ENCODE results near the gene PPM1B. TPM values are rescaled to one million over a fixed set of nuclear protein-coding genes. Genes with fewer than 3 reads are reported as not detected.

The PPM1B gene
- total RNA-seq, 2 donors from 2014 or later = 69.9 to 99.3 TPM

DNA sequence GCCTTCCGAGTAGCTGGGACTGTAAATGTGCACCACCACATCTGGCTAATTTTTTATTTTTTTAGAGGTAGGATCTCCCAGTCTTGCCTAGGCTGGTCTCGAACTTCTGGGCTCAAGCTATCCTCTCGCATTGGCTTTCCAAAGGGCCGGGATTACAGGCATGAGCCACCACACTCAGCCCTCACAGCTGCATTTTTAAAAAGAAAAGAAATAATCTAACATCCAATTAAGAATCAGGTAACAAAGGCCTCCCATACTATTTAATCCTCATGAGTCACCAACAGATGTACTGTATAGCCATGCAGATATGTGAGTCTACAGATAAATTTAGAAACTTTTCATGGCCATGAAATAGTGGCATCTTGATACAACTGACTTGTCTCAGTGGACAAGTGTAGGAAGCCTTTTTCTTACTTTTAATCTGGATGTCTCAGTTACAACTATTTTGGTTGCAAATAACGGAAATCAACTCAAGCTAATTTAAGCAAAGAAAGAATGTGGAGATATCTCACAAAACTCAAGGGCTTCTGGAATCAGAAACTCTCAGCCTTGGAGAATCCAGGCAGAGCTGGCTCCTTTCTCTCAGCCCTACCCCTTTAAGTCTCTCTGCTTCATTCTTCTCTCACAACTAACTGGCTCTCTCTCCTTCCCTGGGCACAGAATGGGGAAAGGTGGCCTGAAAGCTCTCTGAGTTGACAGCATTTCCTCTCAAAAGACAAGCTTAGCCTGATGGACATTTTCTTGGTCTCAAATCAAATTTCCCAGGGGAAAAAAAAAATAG is 12.8 kb upstream of the PPM1B start:
- H3K4me3 ChIP-seq = no peak overlapping the region
- H3K36me3 ChIP-seq = no peaks in the 10 kb centered on the region
- H3K27ac ChIP-seq = peak overlapping the region in 1 of 2 donors; percentile 40
- no peak for DNase-seq (ENCODE audit: low spot score)
- no peak for ATAC-seq (ENCODE audit: insufficient number of reproducible peaks, low FRiP score, low read depth)
- H3K27me3 ChIP-seq (replicated peaks; ENCODE audit: insufficient read depth) = no peaks in the 10 kb centered on the region
- no peaks in the 10 kb centered on the region for H3K4me1 ChIP-seq (ENCODE audit: control insufficient read depth in 1 of 2, low read depth in 2 of 2)
- H3K9me3 ChIP-seq = no peaks in the 10 kb centered on the region
- TF ChIP-seq, protein P1, sequence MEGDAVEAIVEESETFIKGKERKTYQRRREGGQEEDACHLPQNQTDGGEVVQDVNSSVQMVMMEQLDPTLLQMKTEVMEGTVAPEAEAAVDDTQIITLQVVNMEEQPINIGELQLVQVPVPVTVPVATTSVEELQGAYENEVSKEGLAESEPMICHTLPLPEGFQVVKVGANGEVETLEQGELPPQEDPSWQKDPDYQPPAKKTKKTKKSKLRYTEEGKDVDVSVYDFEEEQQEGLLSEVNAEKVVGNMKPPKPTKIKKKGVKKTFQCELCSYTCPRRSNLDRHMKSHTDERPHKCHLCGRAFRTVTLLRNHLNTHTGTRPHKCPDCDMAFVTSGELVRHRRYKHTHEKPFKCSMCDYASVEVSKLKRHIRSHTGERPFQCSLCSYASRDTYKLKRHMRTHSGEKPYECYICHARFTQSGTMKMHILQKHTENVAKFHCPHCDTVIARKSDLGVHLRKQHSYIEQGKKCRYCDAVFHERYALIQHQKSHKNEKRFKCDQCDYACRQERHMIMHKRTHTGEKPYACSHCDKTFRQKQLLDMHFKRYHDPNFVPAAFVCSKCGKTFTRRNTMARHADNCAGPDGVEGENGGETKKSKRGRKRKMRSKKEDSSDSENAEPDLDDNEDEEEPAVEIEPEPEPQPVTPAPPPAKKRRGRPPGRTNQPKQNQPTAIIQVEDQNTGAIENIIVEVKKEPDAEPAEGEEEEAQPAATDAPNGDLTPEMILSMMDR (IDR thresholded peaks at IDR 0.05) = no peak

DNA sequence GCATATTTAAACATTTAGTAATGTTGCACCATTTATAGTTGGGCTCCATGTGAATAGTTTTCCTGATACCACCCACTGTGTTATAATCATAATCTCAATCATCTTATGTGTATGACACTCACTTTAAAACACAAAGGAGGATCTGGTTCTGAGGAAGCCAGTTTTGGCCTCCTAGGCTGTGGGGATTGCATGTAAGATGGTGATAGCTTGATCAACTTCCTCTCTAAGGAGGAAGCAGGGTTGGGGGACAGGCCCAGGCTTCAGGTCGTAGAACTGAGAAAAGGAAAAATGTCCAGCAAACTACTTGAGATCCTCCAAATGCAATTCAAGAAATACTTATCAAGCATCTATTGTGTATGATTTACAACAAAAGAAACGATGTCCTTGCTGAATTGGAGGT is 4.9 kb upstream of the PPM1B start:
- Histone ChIP-seq H3K9me3 (no peaks in the 10 kb centered on the region), H3K4me1 (ENCODE audit: control insufficient read depth in 1 of 2, low read depth in 2 of 2) (peaks cover 0 to 4% of the 10 kb centered on the region in 2 donors), H3K27ac (no peak overlapping the region), H3K27me3 (replicated peaks; ENCODE audit: insufficient read depth) (no peaks in the 10 kb centered on the region), H3K36me3 (no peaks in the 10 kb centered on the region), H3K4me3 (no peak overlapping the region)
- TF ChIP-seq, protein P1 (IDR thresholded peaks at IDR 0.05) = no peak
- ATAC-seq (ENCODE audit: insufficient number of reproducible peaks, low FRiP score, low read depth) (no peak), DNase-seq (ENCODE audit: low spot score) (no peak)

DNA sequence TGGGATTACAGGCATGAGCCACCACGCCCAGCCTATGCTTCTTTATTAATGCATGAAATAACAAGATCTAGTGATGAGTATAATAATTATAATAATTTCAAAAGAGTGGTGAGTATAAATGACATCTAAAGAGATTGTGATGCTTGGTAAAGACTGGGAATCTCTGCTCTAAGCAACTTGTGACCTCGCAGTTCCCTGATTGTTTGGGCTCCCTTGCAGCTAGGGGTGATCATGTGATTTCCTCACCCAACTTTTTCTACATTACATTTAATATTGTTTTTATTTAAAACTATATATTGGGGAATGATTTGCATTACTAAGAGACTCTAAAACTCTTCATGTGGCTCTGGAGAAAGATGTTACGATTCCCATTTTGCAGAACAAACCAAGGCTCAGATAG is 4.1 kb upstream of the PPM1B start:
- TF ChIP-seq, protein P1 (IDR thresholded peaks at IDR 0.05) = no peak
- ATAC-seq (ENCODE audit: insufficient number of reproducible peaks, low FRiP score, low read depth) (no peak), DNase-seq (ENCODE audit: low spot score) (no peak)
- Histone ChIP-seq H3K4me1 (ENCODE audit: control insufficient read depth in 1 of 2, low read depth in 2 of 2) (peaks cover 0 to 4% of the 10 kb centered on the region in 2 donors), H3K9me3 (no peaks in the 10 kb centered on the region), H3K4me3 (no peak overlapping the region), H3K27ac (no peak overlapping the region), H3K36me3 (no peaks in the 10 kb centered on the region), H3K27me3 (replicated peaks; ENCODE audit: insufficient read depth) (no peaks in the 10 kb centered on the region)

DNA sequence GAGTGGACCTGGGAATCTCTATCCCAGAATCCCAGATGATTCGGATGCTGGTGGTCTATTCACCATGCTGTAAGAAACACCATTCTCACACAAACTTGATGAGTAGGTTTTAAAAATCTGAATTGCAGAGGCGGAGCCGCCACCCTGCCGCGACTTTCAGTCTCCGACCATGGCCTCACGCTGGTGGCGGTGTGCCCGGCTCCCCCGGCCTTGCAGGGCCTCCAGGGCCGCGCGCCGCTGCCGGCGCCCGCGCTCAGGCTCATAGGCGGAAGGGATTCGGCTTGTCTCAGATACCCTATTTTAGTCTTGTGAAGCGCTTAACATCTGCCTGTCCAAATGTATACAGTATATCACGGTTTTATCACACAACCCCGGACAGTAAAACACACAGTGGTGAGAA is 2.6 kb upstream of the PPM1B start:
- Histone ChIP-seq H3K36me3 (no peaks in the 10 kb centered on the region), H3K4me1 (ENCODE audit: control insufficient read depth in 1 of 2, low read depth in 2 of 2) (peaks cover 0 to 4% of the 10 kb centered on the region in 2 donors), H3K27ac (no peak overlapping the region), H3K9me3 (no peaks in the 10 kb centered on the region), H3K27me3 (replicated peaks; ENCODE audit: insufficient read depth) (no peaks in the 10 kb centered on the region), H3K4me3 (no peak overlapping the region)
- DNase-seq (ENCODE audit: low spot score) = no peak
- TF ChIP-seq, protein P1 (IDR thresholded peaks at IDR 0.05) = no peak
- ATAC-seq (ENCODE audit: insufficient number of reproducible peaks, low FRiP score, low read depth) = no peak

DNA sequence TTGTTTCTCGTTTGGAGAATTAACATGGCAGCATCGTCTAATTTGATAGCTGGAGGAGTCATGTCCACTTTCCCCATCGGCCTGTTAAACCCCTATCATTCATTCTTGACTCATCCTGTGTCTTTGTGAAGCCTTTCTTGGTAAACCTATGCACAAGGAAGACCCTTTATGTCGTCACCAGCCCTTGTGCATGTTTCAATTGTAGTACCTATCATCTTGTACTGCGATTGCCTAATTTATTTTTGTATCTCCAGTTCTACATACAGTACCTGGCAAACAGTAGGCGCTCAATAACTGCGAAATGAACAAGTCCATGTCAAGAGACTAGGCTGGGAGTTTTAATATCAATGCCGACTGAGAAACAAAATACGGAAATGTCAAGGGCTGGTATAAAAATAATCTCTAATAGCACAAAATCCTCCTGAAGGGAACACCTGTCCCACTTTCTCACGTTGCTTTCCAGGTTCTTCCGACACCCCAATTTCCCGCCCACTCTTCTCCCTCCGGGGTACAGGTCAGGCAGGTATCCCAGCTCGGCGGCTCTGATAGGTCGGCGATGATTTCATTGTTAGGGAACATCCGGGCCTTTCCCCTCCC is 1.3 kb upstream of the PPM1B start:
- no peaks in the 10 kb centered on the region for H3K9me3 ChIP-seq
- peak overlapping the region; percentile 88 to 93 for H3K27ac ChIP-seq
- ATAC-seq (ENCODE audit: insufficient number of reproducible peaks, low FRiP score, low read depth) (no peak), DNase-seq (ENCODE audit: low spot score) (no peak)
- H3K36me3 ChIP-seq = no peaks in the 10 kb centered on the region
- no peaks in the 10 kb centered on the region for H3K27me3 ChIP-seq (replicated peaks; ENCODE audit: insufficient read depth)
- H3K4me1 ChIP-seq (ENCODE audit: control insufficient read depth in 1 of 2, low read depth in 2 of 2) = peaks cover 12 to 16% of the 10 kb centered on the region in 2 donors
- TF ChIP-seq, protein P1 (IDR thresholded peaks at IDR 0.05) = no peak
- H3K4me3 ChIP-seq = peak overlapping the region; percentile 70

Measured in thoracic aorta (tissue), 2 donors.